ENCODE data around the gene POSTN.

The POSTN gene

GRCh38 chr13:37598597-37598996, at the start of gene POSTN:
Gene POSTN (minus strand): TSS chr13:37598768. CDS start chr13:37598726, 42 bp downstream.
- DNase-seq: no peak

- DNase-seq: no peak
Measured at GRCh38 chr13:37647031-37647650, 48.6 kb upstream of the POSTN start.

GRCh38 chr13:37646531-37646930, 48.0 kb upstream of the POSTN start:
- DNase-seq: no peak

- DNase-seq: no peak
Measured at GRCh38 chr13:37645181-37645740, 46.7 kb upstream of the POSTN start.

GRCh38 chr13:37641391-37641790, 42.8 kb upstream of the POSTN start:
- no peak for DNase-seq

- DNase-seq: no peak
Measured at GRCh38 chr13:37640499-37640898, 41.9 kb upstream of the POSTN start.

GRCh38 chr13:37636701-37637100, 38.1 kb upstream of the POSTN start:
- DNase-seq: no peak

- DNase-seq: no peak
Measured at GRCh38 chr13:37632294-37632693, 33.7 kb upstream of the POSTN start.

- no peak for DNase-seq
Measured at GRCh38 chr13:37627428-37627827, 28.9 kb upstream of the POSTN start.

GRCh38 chr13:37621811-37622361, 23.3 kb upstream of the POSTN start:
- DNase-seq: no peak

- DNase-seq: no peak
Measured at GRCh38 chr13:37618554-37618953, 20.0 kb upstream of the POSTN start.

- DNase-seq: no peak
Measured at GRCh38 chr13:37617173-37617572, 18.6 kb upstream of the POSTN start.

GRCh38 chr13:37616131-37616530, 17.6 kb upstream of the POSTN start:
- DNase-seq: no peak

- no peak for DNase-seq
Measured at GRCh38 chr13:37615276-37615675, 16.7 kb upstream of the POSTN start.

GRCh38 chr13:37613638-37614037, 15.1 kb upstream of the POSTN start:
- DNase-seq: no peak

- DNase-seq: no peak
Measured at GRCh38 chr13:37613236-37613635, 14.7 kb upstream of the POSTN start.

GRCh38 chr13:37608750-37609339, 10.3 kb upstream of the POSTN start:
- DNase-seq: no peak

GRCh38 chr13:37602733-37603381, 4.3 kb upstream of the POSTN start:
- DNase-seq: no peak

- no peak for DNase-seq
Measured at GRCh38 chr13:37601648-37602440, 3.3 kb upstream of the POSTN start.

- DNase-seq: no peak
Measured at GRCh38 chr13:37599519-37599918, 951 bp upstream of the POSTN start.

GRCh38 chr13:37597477-37598025, 1.0 kb downstream of the POSTN start:
- no peak for DNase-seq

GRCh38 chr13:37596805-37597204, 1.8 kb downstream of the POSTN start:
- no peak for DNase-seq

- DNase-seq: no peak
Measured at GRCh38 chr13:37595162-37595561, 3.4 kb downstream of the POSTN start.
